A549 (cell line): ENCODE measurements around the gene SULF2. TPM values are rescaled to one million over a fixed set of nuclear protein-coding genes. Genes with fewer than 3 reads are reported as not detected.
"Not testable (repeated sequence)": the region's sequence is repeated elsewhere in the genome, so short reads cannot be mapped to it uniquely, and the experiment has no call there.

Source experiments
- ATAC-seq, 2 experiments: fragments of 200-7000 bp in 1 of 2; fragments of >200 bp in 1 of 2; cut with Nextera tagmentation in 1 of 2; cut with Tn5 transposase in 1 of 2; 3 replicates each; pipeline versions ENCODE4 v1.8.0 to v1.9.1; 2018 to 2020; ENCODE audit warnings: mild to moderate bottlenecking in 1 of 2, moderate library complexity in 1 of 2
- CTCF ChIA-PET: fragments of 300-600 bp; sonication (Branson Sonifier 250); formaldehyde crosslinking; extraction: SDS; loops from one replicate; lab custom pipeline; 2021; ENCODE audit warnings: antibody characterized with exemption, inconsistent platforms; lab: Yijun Ruan, JAX
- POLR2A ChIA-PET: fragments of 350-600 bp; formaldehyde crosslinking; extraction: SDS; loops from one replicate; lab custom pipeline; 2021; ENCODE audit warnings: antibody characterized with exemption, inconsistent platforms; lab: Yijun Ruan, JAX
- DNase-seq, 2 experiments: peaks; one replicate each; pipeline versions ENCODE4 v3.0.0 to v3.0.0-alpha.2; 2011 to 2016; ENCODE audit warnings: low read depth in 1 of 2, low spot score in 1 of 2
- FAIRE-seq: peaks from 2 replicates; lab custom pipeline; 2011; peaks lifted over from hg19 to GRCh38; lab: Jason Lieb, UNC
- H3K27ac ChIP-seq, 2 experiments: fragments of >200 bp; sonication (Bioruptor Twin); formaldehyde crosslinking; 3 replicates each; pipeline ENCODE4 v1.5.1; 2016 to 2017
- H3K4me1 ChIP-seq: fragments of >200 bp; sonication (Bioruptor Twin); formaldehyde crosslinking; 3 replicates; pipeline ENCODE4 v1.6.1; 2016
- H3K4me2 ChIP-seq: fragments of >200 bp; sonication (Bioruptor Twin); formaldehyde crosslinking; 3 replicates; pipeline ENCODE4 v1.6.1; 2016
- H3K4me3 ChIP-seq: fragments of >200 bp; sonication (Bioruptor Twin); formaldehyde crosslinking; 3 replicates; pipeline ENCODE4 v1.5.1; 2016
- H3K9me3 ChIP-seq: fragments of >200 bp; sonication (Bioruptor Twin); formaldehyde crosslinking; 3 replicates; pipeline ENCODE4 v1.6.1; 2016
- CBX8 ChIP-seq: fragments of 200-600 bp; sonication (generic); IDR thresholded peaks from 2 replicates; pipeline ENCODE4 v1.6.1; 2016
- EP300 ChIP-seq, 2 experiments: fragments of >200 bp; sonication (Bioruptor Twin); formaldehyde crosslinking; IDR thresholded peaks; 2 replicates in 1 of 2; 3 replicates in 1 of 2; pipeline ENCODE4 v1.6.1; 2016 to 2017
- FOSL2 ChIP-seq, 2 experiments: fragments of 450-650 bp in 1 of 2; fragments of >200 bp in 1 of 2; sonication (Bioruptor Twin) in 1 of 2; formaldehyde crosslinking; IDR thresholded peaks; 2 replicates each; pipeline versions ENCODE4 v1.5.0 to v1.6.1; 2016 to 2020; ENCODE audit warnings: mild to moderate bottlenecking in 1 of 2, moderate library complexity in 1 of 2
- GATA3 ChIP-seq: IDR thresholded peaks from 2 replicates; pipeline ENCODE4 v1.6.1; 2012; ENCODE audit warnings: borderline replicate concordance
- JUN ChIP-seq, 2 experiments: fragments of >200 bp; sonication (Bioruptor Twin); formaldehyde crosslinking; IDR thresholded peaks; 2 replicates in 1 of 2; 3 replicates in 1 of 2; pipeline ENCODE4 v1.6.1; 2016 to 2017
- JUNB ChIP-seq: fragments of >200 bp; sonication (Bioruptor Twin); formaldehyde crosslinking; IDR thresholded peaks from 2 replicates; pipeline ENCODE4 v1.6.1; 2016
- KDM1A ChIP-seq: fragments of 200-600 bp; sonication (generic); IDR thresholded peaks from 2 replicates; pipeline ENCODE4 v1.6.1; 2016; ENCODE audit warnings: low read depth, mild to moderate bottlenecking
- MAFK ChIP-seq: fragments of 450-650 bp; IDR thresholded peaks from 2 replicates; pipeline ENCODE4 v1.6.1; 2014; ENCODE audit not compliant: partially characterized antibody
- MAZ ChIP-seq: fragments of 150-350 bp; IDR thresholded peaks from 2 replicates; pipeline ENCODE4 v1.6.1; 2014; ENCODE audit warnings: antibody characterized with exemption, low read depth, low read length, borderline replicate concordance
- NFE2L2 ChIP-seq: fragments of 150-350 bp; conservative IDR thresholded peaks from 2 replicates; pipeline ENCODE4 v1.6.1; 2014; ENCODE audit warnings: low read length
- NPAS2 ChIP-seq: fragments of 250-450 bp; sonication (Bioruptor Pico); IDR thresholded peaks from 2 replicates; pipeline ENCODE4 v1.8.0; 2022; ENCODE audit warnings: mild to moderate bottlenecking, moderate library complexity, borderline replicate concordance
- NR3C1 ChIP-seq: fragments of >200 bp; sonication (Bioruptor Twin); formaldehyde crosslinking; IDR thresholded peaks from 3 replicates; pipeline ENCODE4 v1.6.1; 2017
- RARB ChIP-seq: fragments of 250-450 bp; sonication (Bioruptor Pico); IDR thresholded peaks from 2 replicates; pipeline ENCODE4 v1.8.0; 2021; ENCODE audit warnings: mild to moderate bottlenecking, moderate library complexity
- RNF2 ChIP-seq: fragments of 200-600 bp; sonication (generic); IDR thresholded peaks from 2 replicates; pipeline ENCODE4 v1.6.1; 2016; ENCODE audit warnings: low read depth, mild to moderate bottlenecking, antibody characterized with exemption, moderate library complexity, borderline replicate concordance
- SREBF2 ChIP-seq: fragments of 450-650 bp; IDR thresholded peaks from 2 replicates; pipeline ENCODE4 v1.6.1; 2014; ENCODE audit warnings: mild to moderate bottlenecking, moderate library complexity
- ZFP36 ChIP-seq: fragments of 450-650 bp; IDR thresholded peaks from 2 replicates; pipeline ENCODE4 v1.6.1; 2014; ENCODE audit warnings: borderline replicate concordance; ENCODE audit not compliant: partially characterized antibody
- ZSCAN20 ChIP-seq: fragments of 250-450 bp; sonication (Bioruptor Pico); IDR thresholded peaks from 2 replicates; pipeline ENCODE4 v1.8.0; 2022; ENCODE audit warnings: mild to moderate bottlenecking, moderate library complexity
- WGBS: methylation state at CpG from one replicate; pipeline ENCODE4 v1.1.6; 2017; ENCODE audit errors: missing lambda C conversion rate; 5-methylcytosine and 5-hydroxymethylcytosine counted together
- polyA plus RNA-seq, 4 experiments: library from polyadenylated mRNA; depleted of rRNA in 3 of 4; stranded (reverse); fragments of >200 nt; fragmentation: RNase III in 1 of 4; extraction: RNeasy Plus Mini Kit Qiagen cat#74134 plus additional on column Dnase treatment in 1 of 4; gene quantifications; 2 replicates in 3 of 4; 3 replicates in 1 of 4; pipeline ENCODE4 v1.2.3, GENCODE V29; 2011 to 2017
- TF ChIP-seq, protein P1 (sequence below): fragments of >200 bp; sonication (Bioruptor Twin); formaldehyde crosslinking; IDR thresholded peaks from 3 replicates; pipeline ENCODE4 v1.6.1; 2016
- TF ChIP-seq, protein P2 (sequence below): IDR thresholded peaks from 2 replicates; pipeline ENCODE4 v1.6.1; 2012
- TF ChIP-seq, protein P3 (sequence below): fragments of 150-350 bp; IDR thresholded peaks from 2 replicates; pipeline ENCODE4 v1.6.1; 2014; ENCODE audit warnings: low read depth, mild to moderate bottlenecking, low read length
- TF ChIP-seq, protein P4 (sequence below): fragments of 250-450 bp; sonication (Bioruptor Pico); IDR thresholded peaks from 2 replicates; pipeline ENCODE4 v1.5.0; 2020; ENCODE audit warnings: low read depth, mild to moderate bottlenecking, moderate library complexity
- TF ChIP-seq, protein P5 (sequence below): fragments of 450-650 bp; IDR thresholded peaks from 2 replicates; pipeline ENCODE4 v1.6.1; 2014; ENCODE audit warnings: antibody characterized with exemption

SULF2 gene
- polyA plus RNA-seq, 2 of the 4 experiments (the other 2 are of a cell fraction) = 5.8 to 16.8 TPM

DNA sequence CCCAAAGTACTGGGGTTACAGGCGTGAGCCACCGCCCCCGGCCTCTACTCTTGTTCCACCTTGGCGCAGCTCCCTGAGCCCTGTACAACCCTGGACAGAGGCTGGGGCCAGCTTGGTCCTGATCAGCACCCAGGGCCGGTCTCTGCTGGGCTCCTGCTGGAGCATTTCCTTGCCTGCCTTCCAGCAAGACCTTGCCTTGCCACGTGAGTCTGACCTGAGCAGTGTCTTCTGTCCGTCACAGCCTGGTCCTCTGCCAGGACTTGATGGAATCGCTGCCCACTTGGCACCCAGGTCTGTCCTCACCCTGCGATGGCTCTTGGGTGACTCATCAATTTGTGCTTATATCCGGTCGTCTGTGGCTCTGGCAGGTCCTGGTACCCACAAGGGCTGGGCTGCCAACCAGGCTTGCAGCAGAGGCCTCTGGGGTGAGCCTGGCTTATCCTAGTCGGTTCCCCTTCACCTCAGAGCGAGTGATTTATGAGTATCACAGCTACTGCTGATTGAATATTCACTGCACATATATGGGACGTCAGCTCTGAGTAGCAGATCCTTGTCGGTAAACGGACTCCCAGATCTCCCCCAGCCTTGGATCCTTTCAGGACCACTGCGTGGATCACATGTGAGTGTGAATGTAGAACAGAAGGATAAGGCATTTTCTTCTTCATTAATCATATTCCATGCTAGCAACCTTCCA lies 10.1 kb upstream of the SULF2 start:
- CTCF ChIA-PET = interaction anchor here (1.1 to 1.5 kb wide), 2 partner anchors 9 to 70 kb away, joined by 4 to 5 read pairs; no protein-coding TSS in a partner anchor
- H3K4me2 ChIP-seq = peak overlapping the region; percentile 37; the same call in 1 of the 3 replicates
- DNase-seq = peak in 1 of 2 experiments; percentile 52
- ATAC-seq = peak; percentile 51 to 66; a peak in 5 of 6 replicates
- H3K4me3 ChIP-seq = no peak overlapping the region
- H3K9me3 ChIP-seq = no peaks in the 10 kb centered on the region
- POLR2A ChIA-PET = no interaction called here
- H3K27ac ChIP-seq = peak overlapping the region in 1 of 2 experiments; percentile 62; a peak in 4 of 6 replicates
- no peak for FAIRE-seq
- H3K4me1 ChIP-seq = peaks cover 22% of the 10 kb centered on the region
- peak; percentile 59 for TF ChIP-seq NFE2L2
- TF ChIP-seq, protein P1, sequence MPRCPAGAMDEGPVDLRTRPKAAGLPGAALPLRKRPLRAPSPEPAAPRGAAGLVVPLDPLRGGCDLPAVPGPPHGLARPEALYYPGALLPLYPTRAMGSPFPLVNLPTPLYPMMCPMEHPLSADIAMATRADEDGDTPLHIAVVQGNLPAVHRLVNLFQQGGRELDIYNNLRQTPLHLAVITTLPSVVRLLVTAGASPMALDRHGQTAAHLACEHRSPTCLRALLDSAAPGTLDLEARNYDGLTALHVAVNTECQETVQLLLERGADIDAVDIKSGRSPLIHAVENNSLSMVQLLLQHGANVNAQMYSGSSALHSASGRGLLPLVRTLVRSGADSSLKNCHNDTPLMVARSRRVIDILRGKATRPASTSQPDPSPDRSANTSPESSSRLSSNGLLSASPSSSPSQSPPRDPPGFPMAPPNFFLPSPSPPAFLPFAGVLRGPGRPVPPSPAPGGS = no peak
- TF ChIP-seq, protein P2, sequence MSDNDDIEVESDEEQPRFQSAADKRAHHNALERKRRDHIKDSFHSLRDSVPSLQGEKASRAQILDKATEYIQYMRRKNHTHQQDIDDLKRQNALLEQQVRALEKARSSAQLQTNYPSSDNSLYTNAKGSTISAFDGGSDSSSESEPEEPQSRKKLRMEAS = no peak
- no peak for TF ChIP-seq CBX8
- TF ChIP-seq NR3C1 = no peak
- no peak for TF ChIP-seq RARB (CRISPR knock-in tag)
- TF ChIP-seq, protein P3, sequence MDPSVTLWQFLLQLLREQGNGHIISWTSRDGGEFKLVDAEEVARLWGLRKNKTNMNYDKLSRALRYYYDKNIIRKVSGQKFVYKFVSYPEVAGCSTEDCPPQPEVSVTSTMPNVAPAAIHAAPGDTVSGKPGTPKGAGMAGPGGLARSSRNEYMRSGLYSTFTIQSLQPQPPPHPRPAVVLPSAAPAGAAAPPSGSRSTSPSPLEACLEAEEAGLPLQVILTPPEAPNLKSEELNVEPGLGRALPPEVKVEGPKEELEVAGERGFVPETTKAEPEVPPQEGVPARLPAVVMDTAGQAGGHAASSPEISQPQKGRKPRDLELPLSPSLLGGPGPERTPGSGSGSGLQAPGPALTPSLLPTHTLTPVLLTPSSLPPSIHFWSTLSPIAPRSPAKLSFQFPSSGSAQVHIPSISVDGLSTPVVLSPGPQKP = no peak
- TF ChIP-seq FOSL2 (IDR thresholded peaks at IDR 0.05) = no peak
- TF ChIP-seq FOSL2 (CRISPR knock-in tag; IDR thresholded peaks at IDR 0.05) = peak; percentile 60
- peak; percentile 79 for TF ChIP-seq MAFK
- TF ChIP-seq JUNB = no peak
- WGBS = 64% methylated on average over 14 of the region's 17 CpGs

DNA sequence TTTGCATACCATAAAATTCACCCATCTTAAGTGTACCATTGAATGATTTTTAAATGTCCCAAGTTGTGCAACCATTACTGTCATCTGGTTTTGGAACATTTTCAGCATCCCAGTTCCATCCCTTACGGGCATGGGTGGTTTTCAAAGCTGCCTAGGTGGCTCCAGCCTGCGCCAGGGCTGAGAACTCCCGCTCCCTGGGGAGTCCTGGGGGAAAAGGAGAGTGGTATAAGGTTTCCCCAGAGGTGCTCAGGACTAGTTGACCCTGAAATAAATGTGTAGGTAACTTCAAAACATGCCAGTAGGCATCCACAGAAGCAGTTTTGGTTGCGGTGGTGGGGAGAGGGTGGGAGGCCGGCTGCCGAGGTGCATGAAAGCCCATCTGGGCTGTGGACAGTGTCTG lies 9.0 kb upstream of the SULF2 start:
- 95% methylated on average over 6 of the region's 6 CpGs for WGBS
- FAIRE-seq, DNase-seq, H3K4me2 ChIP-seq, ATAC-seq, H3K4me3 ChIP-seq, POLR2A ChIA-PET, H3K9me3 ChIP-seq: not testable (repeated sequence)
- CTCF ChIA-PET = interaction anchor here (1.1 kb wide), 1 partner anchor 8 kb away, joined by 4 read pairs; no protein-coding TSS in a partner anchor
- H3K4me1 ChIP-seq = peaks cover 22% of the 10 kb centered on the region
- H3K27ac ChIP-seq = peak overlapping the region in 1 of 2 experiments; percentile 62; a peak in 1 of 6 replicates

DNA sequence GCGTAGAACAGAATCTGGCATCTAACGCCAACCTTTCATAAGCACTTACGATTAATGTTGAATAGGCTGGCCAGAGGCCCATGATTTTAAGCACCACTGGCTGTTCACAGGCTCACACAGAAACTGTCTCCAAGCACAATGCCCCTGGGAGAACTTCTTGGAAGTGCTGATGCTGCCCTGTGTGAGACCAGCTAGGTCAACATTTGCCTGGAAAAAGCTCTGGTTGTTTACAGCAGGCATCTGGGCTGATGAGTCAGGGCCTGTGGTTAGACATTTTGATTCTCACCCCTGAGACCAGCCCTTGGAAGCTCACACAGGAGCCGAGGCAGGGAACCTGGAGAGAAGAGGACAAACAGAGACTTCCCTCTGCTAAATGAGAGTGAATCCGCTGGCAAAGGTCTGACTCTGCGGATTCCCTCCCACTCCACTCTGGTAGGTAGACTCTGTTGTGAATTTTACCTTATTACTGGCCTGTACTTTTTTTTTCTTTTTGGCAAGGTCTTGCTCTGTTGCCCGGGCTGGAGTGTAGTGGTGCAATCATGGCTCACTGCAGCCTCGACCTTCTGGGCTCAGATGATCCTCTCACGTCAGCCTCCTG lies 6.8 kb upstream of the SULF2 start:
- DNase-seq (peak in 1 of 2 experiments; percentile 47), FAIRE-seq (no peak), ATAC-seq (peak; percentile 73 to 76)
- TF ChIP-seq GATA3 (no peak), KDM1A (no peak)
- TF ChIP-seq, protein P4, sequence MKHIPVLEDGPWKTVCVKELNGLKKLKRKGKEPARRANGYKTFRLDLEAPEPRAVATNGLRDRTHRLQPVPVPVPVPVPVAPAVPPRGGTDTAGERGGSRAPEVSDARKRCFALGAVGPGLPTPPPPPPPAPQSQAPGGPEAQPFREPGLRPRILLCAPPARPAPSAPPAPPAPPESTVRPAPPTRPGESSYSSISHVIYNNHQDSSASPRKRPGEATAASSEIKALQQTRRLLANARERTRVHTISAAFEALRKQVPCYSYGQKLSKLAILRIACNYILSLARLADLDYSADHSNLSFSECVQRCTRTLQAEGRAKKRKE (CRISPR knock-in tag) = no peak
- Histone ChIP-seq H3K27ac (peak overlapping the region; percentile 30 to 62; a peak in 3 of 6 replicates), H3K4me1 (peaks cover 22% of the 10 kb centered on the region), H3K4me2 (peak overlapping the region; percentile 23; the same call in 1 of the 3 replicates), H3K9me3 (no peaks in the 10 kb centered on the region), H3K4me3 (no peak overlapping the region)
- ChIA-PET CTCF (interaction anchor here (1.1 to 2.6 kb wide), 3 partner anchors 9 to 828 kb away, joined by 6 to 19 read pairs (median 6); no protein-coding TSS in a partner anchor), POLR2A (no interaction called here)
- 54% methylated on average over 9 of the region's 9 CpGs for whole genome bisulfite sequencing

DNA sequence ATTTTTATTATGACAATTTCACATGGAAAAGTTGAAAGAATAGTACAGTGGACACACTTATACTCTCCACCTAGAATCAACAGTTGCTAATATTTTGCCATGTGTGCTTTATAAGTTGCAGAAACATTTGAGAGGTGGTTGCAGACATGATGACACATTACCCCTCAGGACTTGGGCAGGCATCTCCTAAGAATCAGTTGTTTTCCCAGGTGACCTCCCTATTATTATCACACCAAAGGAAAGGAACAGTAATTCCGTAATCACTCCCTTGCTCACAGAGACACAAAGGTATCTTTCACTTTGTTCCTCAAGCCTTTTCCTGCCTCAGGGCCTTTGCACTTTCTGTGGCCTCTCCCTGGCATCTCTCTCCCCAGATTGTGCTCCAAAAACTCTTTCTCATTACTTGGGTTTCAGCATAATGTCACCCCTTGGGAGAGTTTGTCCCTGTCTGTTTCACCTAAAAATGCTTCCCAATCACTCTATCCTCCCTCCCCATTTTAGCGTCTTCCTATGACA lies 5.9 kb upstream of the SULF2 start:
- Histone ChIP-seq H3K9me3 (no peaks in the 10 kb centered on the region), H3K4me2 (no peak overlapping the region), H3K4me1 (peaks cover 25% of the 10 kb centered on the region), H3K27ac (no peak overlapping the region), H3K4me3 (no peak overlapping the region)
- no peak for DNase-seq
- CTCF ChIA-PET = interaction anchor here (1.1 to 2.6 kb wide), 3 partner anchors 8 to 829 kb away, joined by 6 to 19 read pairs (median 6); no protein-coding TSS in a partner anchor
- WGBS = 82% methylated on average over 2 of the region's 2 CpGs
- no peak for ATAC-seq
- POLR2A ChIA-PET = no interaction called here
- FAIRE-seq = no peak
- TF ChIP-seq, protein P5, sequence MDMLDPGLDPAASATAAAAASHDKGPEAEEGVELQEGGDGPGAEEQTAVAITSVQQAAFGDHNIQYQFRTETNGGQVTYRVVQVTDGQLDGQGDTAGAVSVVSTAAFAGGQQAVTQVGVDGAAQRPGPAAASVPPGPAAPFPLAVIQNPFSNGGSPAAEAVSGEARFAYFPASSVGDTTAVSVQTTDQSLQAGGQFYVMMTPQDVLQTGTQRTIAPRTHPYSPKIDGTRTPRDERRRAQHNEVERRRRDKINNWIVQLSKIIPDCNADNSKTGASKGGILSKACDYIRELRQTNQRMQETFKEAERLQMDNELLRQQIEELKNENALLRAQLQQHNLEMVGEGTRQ = no peak
- TF ChIP-seq MAZ (no peak), NFE2L2 (no peak), RNF2 (no peak), JUN (IDR thresholded peaks at IDR 0.05) (no peak), SREBF2 (no peak), NPAS2 (CRISPR knock-in tag) (no peak), FOSL2 (IDR thresholded peaks at IDR 0.05) (no peak), FOSL2 (CRISPR knock-in tag; IDR thresholded peaks at IDR 0.05) (no peak), EP300 (IDR thresholded peaks at IDR 0.05) (no peak), ZSCAN20 (no peak), ZFP36 (no peak)
- TF ChIP-seq, protein P3 = no peak
